ENCODE data around the gene KIF6. TPM values are rescaled to one million over a fixed set of nuclear protein-coding genes. Genes with fewer than 3 reads are reported as not detected.

Gene KIF6
- total RNA-seq, 1 experiment from 2014 or later: not detected

- intact Hi-C loops (cut with micrococcal nuclease; ENCODE audit: unreplicated experiment) (no loop called here), in situ Hi-C loops (cut with HindIII; ENCODE audit: low pct_unique_long_range_greater_than_20kb, low sequenced_read_pairs) (no loop called here)
- ChIA-PET POLR2A (interaction anchor here (0.6 kb wide), 2 partner anchors 35 to 120 kb away, joined by 3 to 4 read pairs; no protein-coding TSS in a partner anchor), CTCF (interaction anchor here (0.7 kb wide), 1 partner anchor 29 kb away, joined by 11 read pairs; no protein-coding TSS in a partner anchor)
- no peak overlapping the region for H3K4me3 ChIP-seq (ENCODE audit: low read depth in 2 of 2, low read length in 2 of 2)
- ATAC-seq (no peak), DNase-seq (ENCODE audit: low read depth, low spot score) (no peak)
- H3K9me3 ChIP-seq (ENCODE audit: control insufficient read depth, insufficient read depth, low read depth, low read length): no peaks in the 10 kb centered on the region
- TF ChIP-seq POLR2AphosphoS5 (IDR thresholded peaks at IDR 0.05; ENCODE audit: low read depth, low read length) (no peak), TCF7L2 (IDR thresholded peaks at IDR 0.05; ENCODE audit: low read depth, low read length) (no peak), SIN3A (IDR thresholded peaks at IDR 0.05; ENCODE audit: borderline replicate concordance, insufficient read depth, low read depth, low read length) (no peak), CTCF (IDR thresholded peaks at IDR 0.05) (no peak)
- TF ChIP-seq, protein P1, sequence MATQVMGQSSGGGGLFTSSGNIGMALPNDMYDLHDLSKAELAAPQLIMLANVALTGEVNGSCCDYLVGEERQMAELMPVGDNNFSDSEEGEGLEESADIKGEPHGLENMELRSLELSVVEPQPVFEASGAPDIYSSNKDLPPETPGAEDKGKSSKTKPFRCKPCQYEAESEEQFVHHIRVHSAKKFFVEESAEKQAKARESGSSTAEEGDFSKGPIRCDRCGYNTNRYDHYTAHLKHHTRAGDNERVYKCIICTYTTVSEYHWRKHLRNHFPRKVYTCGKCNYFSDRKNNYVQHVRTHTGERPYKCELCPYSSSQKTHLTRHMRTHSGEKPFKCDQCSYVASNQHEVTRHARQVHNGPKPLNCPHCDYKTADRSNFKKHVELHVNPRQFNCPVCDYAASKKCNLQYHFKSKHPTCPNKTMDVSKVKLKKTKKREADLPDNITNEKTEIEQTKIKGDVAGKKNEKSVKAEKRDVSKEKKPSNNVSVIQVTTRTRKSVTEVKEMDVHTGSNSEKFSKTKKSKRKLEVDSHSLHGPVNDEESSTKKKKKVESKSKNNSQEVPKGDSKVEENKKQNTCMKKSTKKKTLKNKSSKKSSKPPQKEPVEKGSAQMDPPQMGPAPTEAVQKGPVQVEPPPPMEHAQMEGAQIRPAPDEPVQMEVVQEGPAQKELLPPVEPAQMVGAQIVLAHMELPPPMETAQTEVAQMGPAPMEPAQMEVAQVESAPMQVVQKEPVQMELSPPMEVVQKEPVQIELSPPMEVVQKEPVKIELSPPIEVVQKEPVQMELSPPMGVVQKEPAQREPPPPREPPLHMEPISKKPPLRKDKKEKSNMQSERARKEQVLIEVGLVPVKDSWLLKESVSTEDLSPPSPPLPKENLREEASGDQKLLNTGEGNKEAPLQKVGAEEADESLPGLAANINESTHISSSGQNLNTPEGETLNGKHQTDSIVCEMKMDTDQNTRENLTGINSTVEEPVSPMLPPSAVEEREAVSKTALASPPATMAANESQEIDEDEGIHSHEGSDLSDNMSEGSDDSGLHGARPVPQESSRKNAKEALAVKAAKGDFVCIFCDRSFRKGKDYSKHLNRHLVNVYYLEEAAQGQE (IDR thresholded peaks at IDR 0.05; ENCODE audit: insufficient read depth in 1 of 2, low read depth in 2 of 2, low read length in 1 of 2): no peak
- no peaks in the 10 kb centered on the region for H3K27me3 ChIP-seq (ENCODE audit: control insufficient read depth, insufficient read depth, low read length)
- no peaks in the 10 kb centered on the region for H3K4me1 ChIP-seq (ENCODE audit: control insufficient read depth, insufficient read depth, low read length)
- no TSS peak for BruUV-seq (replicated peaks)
- H3K36me3 ChIP-seq (ENCODE audit: control insufficient read depth, insufficient read depth, low read length): no peaks in the 10 kb centered on the region
- no peak overlapping the region for H3K27ac ChIP-seq (ENCODE audit: low read length)
Measured at GRCh38 chr6:39350723-39351505, 374.3 kb downstream of the KIF6 start.

DNA sequence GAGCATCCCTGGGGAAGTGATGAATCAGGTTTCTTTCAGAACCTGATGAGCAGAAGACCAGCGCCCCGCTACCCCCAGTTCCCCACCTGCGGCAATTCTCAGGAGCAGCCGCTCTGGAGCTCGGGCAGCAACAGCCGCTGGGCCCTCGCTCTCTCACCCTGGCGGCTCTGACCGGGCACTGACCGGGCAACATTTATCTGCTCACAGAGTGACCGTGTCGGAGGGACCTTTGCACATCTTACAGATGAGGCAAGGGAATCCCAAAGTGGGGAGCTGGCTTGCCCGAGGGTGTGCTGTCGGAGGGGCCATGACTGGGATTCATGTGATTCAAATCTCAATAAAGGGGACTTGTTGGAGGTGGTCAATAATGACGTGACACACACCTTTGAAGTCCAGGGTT is 376.5 kb downstream of the KIF6 start:
- Histone ChIP-seq H3K27me3 (ENCODE audit: control insufficient read depth, insufficient read depth, low read length) (no peaks in the 10 kb centered on the region), H3K4me1 (ENCODE audit: control insufficient read depth, insufficient read depth, low read length) (no peaks in the 10 kb centered on the region), H3K36me3 (ENCODE audit: control insufficient read depth, insufficient read depth, low read length) (no peaks in the 10 kb centered on the region), H3K27ac (ENCODE audit: low read length) (no peak overlapping the region), H3K4me3 (ENCODE audit: low read depth in 2 of 2, low read length in 2 of 2) (no peak overlapping the region), H3K9me3 (ENCODE audit: control insufficient read depth, insufficient read depth, low read depth, low read length) (no peaks in the 10 kb centered on the region)
- intact Hi-C loops (cut with micrococcal nuclease; ENCODE audit: unreplicated experiment): no loop called here
- DNase-seq (ENCODE audit: low read depth, low spot score) (no peak), ATAC-seq (no peak)
- CTCF ChIA-PET: interaction anchor here (0.6 kb wide), 1 partner anchor 229 kb away, joined by 6 read pairs; no protein-coding TSS in a partner anchor
- BruUV-seq (replicated peaks): no TSS peak
- in situ Hi-C loops (cut with HindIII; ENCODE audit: low pct_unique_long_range_greater_than_20kb, low sequenced_read_pairs): no loop called here
- POLR2A ChIA-PET: interaction anchor here (0.6 kb wide), 1 partner anchor 799 kb away, joined by 9 read pairs; no protein-coding TSS in a partner anchor
- TF ChIP-seq POLR2AphosphoS5 (IDR thresholded peaks at IDR 0.05; ENCODE audit: low read depth, low read length): no peak
- no peak for TF ChIP-seq SIN3A (IDR thresholded peaks at IDR 0.05; ENCODE audit: borderline replicate concordance, insufficient read depth, low read depth, low read length)
- no peak for TF ChIP-seq TCF7L2 (IDR thresholded peaks at IDR 0.05; ENCODE audit: low read depth, low read length)
- TF ChIP-seq, protein P1 (IDR thresholded peaks at IDR 0.05; ENCODE audit: insufficient read depth in 1 of 2, low read depth in 2 of 2, low read length in 1 of 2): no peak
- TF ChIP-seq CTCF (IDR thresholded peaks at IDR 0.05): no peak

All from Panc1 (cell line).